ENCODE measurements around the gene GRIN2A. TPM values are rescaled to one million over a fixed set of nuclear protein-coding genes. Genes with fewer than 3 reads are reported as not detected.

The GRIN2A gene
- total and polyA plus RNA-seq, 2 experiments from 2014 or later: not detected

- no peaks in the 10 kb centered on the region for H3K36me3 ChIP-seq (ENCODE audit: low read depth)
- no peak for DNase-seq
- no peak overlapping the region for H2AFZ ChIP-seq
- no peaks in the 10 kb centered on the region for H3K27me3 ChIP-seq (replicated peaks; ENCODE audit: insufficient read depth)
- no peak overlapping the region for H3K9ac ChIP-seq
- no peaks in the 10 kb centered on the region for H4K20me1 ChIP-seq (ENCODE audit: insufficient read depth)
- no peak overlapping the region for H3K4me3 ChIP-seq
- no peaks in the 10 kb centered on the region for H3K79me2 ChIP-seq (ENCODE audit: insufficient read depth)
- no peak overlapping the region for H3K4me2 ChIP-seq (ENCODE audit: unreplicated experiment)
- no peak overlapping the region for H3K27ac ChIP-seq
- no peaks in the 10 kb centered on the region for H3K9me3 ChIP-seq (ENCODE audit: low read depth)
- no peaks in the 10 kb centered on the region for H3K4me1 ChIP-seq (ENCODE audit: insufficient read depth)
- in situ Hi-C loops (cut with MboI): loop anchor here (10.0 kb wide), 1 partner anchor 57 kb away; no protein-coding TSS in a partner anchor
- no peaks in the 10 kb centered on the region for H3F3A ChIP-seq (ENCODE audit: insufficient read depth)
- H3K9me2 ChIP-seq (ENCODE audit: insufficient read depth): no peaks in the 10 kb centered on the region
- TF ChIP-seq EZH2 (IDR thresholded peaks at IDR 0.05; ENCODE audit: insufficient read depth, poor library complexity, severe bottlenecking): no peak
- no peak for TF ChIP-seq EZH2phosphoT487 (IDR thresholded peaks at IDR 0.05; ENCODE audit: insufficient read depth, low read depth)
- 23 to 30% methylated on average over 4 of the region's 4 CpGs for WGBS, 2 experiments (ENCODE audit: low coverage in 1 of 2, low lambda C conversion rate in 2 of 2, missing lambda C conversion rate in 2 of 2)
Measured at GRCh38 chr16:9757687-9758086, 424.5 kb downstream of the GRIN2A start.

GRCh38 chr16:9756434-9756833 is 425.8 kb downstream of the GRIN2A start:
- Histone ChIP-seq H3K27ac (no peak overlapping the region), H3F3A (ENCODE audit: insufficient read depth) (no peaks in the 10 kb centered on the region), H3K36me3 (ENCODE audit: low read depth) (no peaks in the 10 kb centered on the region), H3K9me2 (ENCODE audit: insufficient read depth) (no peaks in the 10 kb centered on the region), H2AFZ (no peak overlapping the region), H3K4me1 (ENCODE audit: insufficient read depth) (no peaks in the 10 kb centered on the region), H3K27me3 (replicated peaks; ENCODE audit: insufficient read depth) (no peaks in the 10 kb centered on the region), H3K4me2 (ENCODE audit: unreplicated experiment) (no peak overlapping the region), H3K79me2 (ENCODE audit: insufficient read depth) (no peaks in the 10 kb centered on the region), H3K9me3 (ENCODE audit: low read depth) (no peaks in the 10 kb centered on the region), H3K9ac (no peak overlapping the region), H3K4me3 (no peak overlapping the region), H4K20me1 (ENCODE audit: insufficient read depth) (no peaks in the 10 kb centered on the region)
- no peak for TF ChIP-seq EZH2phosphoT487 (IDR thresholded peaks at IDR 0.05; ENCODE audit: insufficient read depth, low read depth)
- in situ Hi-C loops (cut with MboI): loop anchor here (10.0 kb wide), 1 partner anchor 58 kb away; no protein-coding TSS in a partner anchor
- DNase-seq: no peak
- 15 to 32% methylated on average over 4 of the region's 4 CpGs for WGBS, 2 experiments (ENCODE audit: low coverage in 1 of 2, low lambda C conversion rate in 2 of 2, missing lambda C conversion rate in 2 of 2)

GRCh38 chr16:9755081-9755480 is 427.1 kb downstream of the GRIN2A start:
- Histone ChIP-seq H3K36me3 (ENCODE audit: low read depth) (no peaks in the 10 kb centered on the region), H3K4me1 (ENCODE audit: insufficient read depth) (no peaks in the 10 kb centered on the region), H3K79me2 (ENCODE audit: insufficient read depth) (no peaks in the 10 kb centered on the region), H3F3A (ENCODE audit: insufficient read depth) (no peaks in the 10 kb centered on the region), H3K4me2 (ENCODE audit: unreplicated experiment) (no peak overlapping the region), H2AFZ (no peak overlapping the region), H4K20me1 (ENCODE audit: insufficient read depth) (no peaks in the 10 kb centered on the region), H3K27ac (no peak overlapping the region), H3K4me3 (no peak overlapping the region), H3K9me2 (ENCODE audit: insufficient read depth) (no peaks in the 10 kb centered on the region), H3K9me3 (ENCODE audit: low read depth) (no peaks in the 10 kb centered on the region), H3K27me3 (replicated peaks; ENCODE audit: insufficient read depth) (no peaks in the 10 kb centered on the region), H3K9ac (no peak overlapping the region)
- WGBS, 2 experiments (ENCODE audit: low coverage in 1 of 2, low lambda C conversion rate in 2 of 2, missing lambda C conversion rate in 2 of 2): 10 to 20% methylated on average over 4 of the region's 4 CpGs
- DNase-seq: no peak
- in situ Hi-C loops (cut with MboI): loop anchor here (10.0 kb wide), 1 partner anchor 60 kb away; no protein-coding TSS in a partner anchor
- TF ChIP-seq EZH2 (IDR thresholded peaks at IDR 0.05; ENCODE audit: insufficient read depth, poor library complexity, severe bottlenecking) (no peak), EZH2phosphoT487 (IDR thresholded peaks at IDR 0.05; ENCODE audit: insufficient read depth, low read depth) (no peak)

GRCh38 chr16:9741776-9742175 is 440.5 kb downstream of the GRIN2A start:
- no peaks in the 10 kb centered on the region for H3K36me3 ChIP-seq (ENCODE audit: low read depth)

GRCh38 chr16:9739301-9739700 is 442.9 kb downstream of the GRIN2A start:
- Histone ChIP-seq H3K4me2 (ENCODE audit: unreplicated experiment) (no peak overlapping the region), H3F3A (ENCODE audit: insufficient read depth) (no peaks in the 10 kb centered on the region), H3K9me2 (ENCODE audit: insufficient read depth) (no peaks in the 10 kb centered on the region), H3K79me2 (ENCODE audit: insufficient read depth) (no peaks in the 10 kb centered on the region), H3K36me3 (ENCODE audit: low read depth) (no peaks in the 10 kb centered on the region), H3K4me3 (no peak overlapping the region), H3K27ac (no peak overlapping the region), H3K9ac (no peak overlapping the region), H2AFZ (no peak overlapping the region), H3K27me3 (replicated peaks; ENCODE audit: insufficient read depth) (no peaks in the 10 kb centered on the region), H4K20me1 (ENCODE audit: insufficient read depth) (no peaks in the 10 kb centered on the region), H3K4me1 (ENCODE audit: insufficient read depth) (no peaks in the 10 kb centered on the region), H3K9me3 (ENCODE audit: low read depth) (no peaks in the 10 kb centered on the region)
- in situ Hi-C loops (cut with MboI): no loop called here
- DNase-seq: no peak
- TF ChIP-seq EZH2 (IDR thresholded peaks at IDR 0.05; ENCODE audit: insufficient read depth, poor library complexity, severe bottlenecking): no peak
- TF ChIP-seq EZH2phosphoT487 (IDR thresholded peaks at IDR 0.05; ENCODE audit: insufficient read depth, low read depth): no peak
- 37 to 38% methylated on average over 6 of the region's 6 CpGs for WGBS, 2 experiments (ENCODE audit: low coverage in 1 of 2, low lambda C conversion rate in 2 of 2, missing lambda C conversion rate in 2 of 2)

More at GRCh38 chr16:9741776-9742175, 440.5 kb downstream of the GRIN2A start:
- Histone ChIP-seq H3K4me3 (no peak overlapping the region), H3K4me2 (ENCODE audit: unreplicated experiment) (no peak overlapping the region), H3K9ac (no peak overlapping the region), H4K20me1 (ENCODE audit: insufficient read depth) (no peaks in the 10 kb centered on the region), H3K9me3 (ENCODE audit: low read depth) (no peaks in the 10 kb centered on the region), H3K4me1 (ENCODE audit: insufficient read depth) (no peaks in the 10 kb centered on the region), H3K27me3 (replicated peaks; ENCODE audit: insufficient read depth) (no peaks in the 10 kb centered on the region), H3K79me2 (ENCODE audit: insufficient read depth) (no peaks in the 10 kb centered on the region), H2AFZ (no peak overlapping the region), H3F3A (ENCODE audit: insufficient read depth) (no peaks in the 10 kb centered on the region), H3K27ac (no peak overlapping the region), H3K9me2 (ENCODE audit: insufficient read depth) (no peaks in the 10 kb centered on the region)
- in situ Hi-C loops (cut with MboI): no loop called here
- TF ChIP-seq EZH2phosphoT487 (IDR thresholded peaks at IDR 0.05; ENCODE audit: insufficient read depth, low read depth) (no peak), EZH2 (IDR thresholded peaks at IDR 0.05; ENCODE audit: insufficient read depth, poor library complexity, severe bottlenecking) (no peak)
- no peak for DNase-seq

Data from GM23248 (cell line).